Fibroblast of pulmonary artery (primary cell): ENCODE results near the gene KCNJ13.

Experiments used
- DNase-seq: peaks from one replicate; pipeline ENCODE4 v3.0.0-alpha.2; 2010; ENCODE audit warnings: low read depth
- H3K4me3 ChIP-seq: replicated peaks from 2 replicates; pipeline ENCODE4 v1.5.1; 2011; ENCODE audit warnings: low read depth, mild to moderate bottlenecking, control low read depth, low read length, moderate library complexity
- TF ChIP-seq, protein P1 (sequence below): IDR thresholded peaks from 2 replicates; pipeline ENCODE4 v1.5.1; 2011; ENCODE audit warnings: mild to moderate bottlenecking, control low read depth, low read length, inconsistent platforms; ENCODE audit errors: missing control alignments

KCNJ13 gene

GRCh38 chr2:232772531-232772930 is 3.8 kb downstream of the KCNJ13 start:
- no peak overlapping the region for H3K4me3 ChIP-seq
- TF ChIP-seq, protein P1, sequence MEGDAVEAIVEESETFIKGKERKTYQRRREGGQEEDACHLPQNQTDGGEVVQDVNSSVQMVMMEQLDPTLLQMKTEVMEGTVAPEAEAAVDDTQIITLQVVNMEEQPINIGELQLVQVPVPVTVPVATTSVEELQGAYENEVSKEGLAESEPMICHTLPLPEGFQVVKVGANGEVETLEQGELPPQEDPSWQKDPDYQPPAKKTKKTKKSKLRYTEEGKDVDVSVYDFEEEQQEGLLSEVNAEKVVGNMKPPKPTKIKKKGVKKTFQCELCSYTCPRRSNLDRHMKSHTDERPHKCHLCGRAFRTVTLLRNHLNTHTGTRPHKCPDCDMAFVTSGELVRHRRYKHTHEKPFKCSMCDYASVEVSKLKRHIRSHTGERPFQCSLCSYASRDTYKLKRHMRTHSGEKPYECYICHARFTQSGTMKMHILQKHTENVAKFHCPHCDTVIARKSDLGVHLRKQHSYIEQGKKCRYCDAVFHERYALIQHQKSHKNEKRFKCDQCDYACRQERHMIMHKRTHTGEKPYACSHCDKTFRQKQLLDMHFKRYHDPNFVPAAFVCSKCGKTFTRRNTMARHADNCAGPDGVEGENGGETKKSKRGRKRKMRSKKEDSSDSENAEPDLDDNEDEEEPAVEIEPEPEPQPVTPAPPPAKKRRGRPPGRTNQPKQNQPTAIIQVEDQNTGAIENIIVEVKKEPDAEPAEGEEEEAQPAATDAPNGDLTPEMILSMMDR: no peak
- no peak for DNase-seq

- H3K4me3 ChIP-seq: no peak overlapping the region
- DNase-seq: no peak
Observed at GRCh38 chr2:232771870-232772269, 4.5 kb downstream of the KCNJ13 start.

DNA sequence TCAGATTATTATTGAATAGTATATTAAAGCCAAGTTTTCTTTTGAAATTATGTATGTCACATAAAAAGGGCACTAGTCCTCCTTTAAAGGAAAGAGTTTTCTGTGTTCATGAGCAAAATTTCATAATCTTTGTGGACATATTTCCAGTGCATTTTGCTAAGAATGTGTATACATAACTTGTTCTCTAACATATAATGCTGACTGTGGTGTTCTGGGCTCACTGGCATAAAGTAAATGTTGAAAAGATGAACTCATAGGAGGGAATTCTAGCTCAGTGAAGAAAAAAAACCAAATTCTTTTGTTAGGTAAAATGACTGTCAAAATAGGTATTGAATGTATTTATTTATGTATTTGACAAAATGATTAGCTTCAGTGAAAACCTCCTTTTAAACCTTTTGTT is 6.2 kb downstream of the KCNJ13 start:
- H3K4me3 ChIP-seq: no peak overlapping the region
- DNase-seq: no peak
- TF ChIP-seq, protein P1: no peak

More at GRCh38 chr2:232771870-232772269, 4.5 kb downstream of the KCNJ13 start:
- TF ChIP-seq, protein P1: no peak

DNA sequence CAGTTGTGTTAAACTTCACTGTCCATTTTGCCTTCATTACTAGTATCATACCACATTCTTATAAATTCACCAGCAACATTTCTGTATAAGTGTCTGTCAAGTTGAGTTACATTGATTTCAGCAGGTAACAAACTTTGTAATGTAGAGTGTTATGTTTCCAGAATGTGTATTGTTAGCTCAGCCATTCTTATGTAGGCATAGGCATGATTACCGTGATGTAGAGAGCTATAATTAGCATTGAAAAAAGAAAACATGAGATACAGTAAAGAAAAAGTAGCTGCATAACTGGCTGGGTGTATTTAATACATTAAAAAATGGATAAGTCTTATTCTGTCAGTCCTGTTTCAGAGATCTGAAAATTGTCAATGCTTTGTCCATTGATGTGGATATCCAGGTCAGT is 8.5 kb downstream of the KCNJ13 start:
- TF ChIP-seq, protein P1: no peak
- H3K4me3 ChIP-seq: no peak overlapping the region

GRCh38 chr2:232761301-232761907 is 15.0 kb downstream of the KCNJ13 start:
- TF ChIP-seq, protein P1: peak; percentile 68
- peak; percentile 59 for DNase-seq
- no peak overlapping the region for H3K4me3 ChIP-seq

More for the DNA sequence above, 8.5 kb downstream of the KCNJ13 start:
- DNase-seq: no peak

GRCh38 chr2:232757905-232758304 is 18.5 kb downstream of the KCNJ13 start:
- DNase-seq: no peak
- H3K4me3 ChIP-seq: no peak overlapping the region
- TF ChIP-seq, protein P1: no peak

- no peak overlapping the region for H3K4me3 ChIP-seq
- TF ChIP-seq, protein P1: no peak
- no peak for DNase-seq
Observed at GRCh38 chr2:232750135-232750671, 26.2 kb downstream of the KCNJ13 start.
